NCI-H524 (cell line): ENCODE measurements around the gene ANKDD1B.

Source experiments
- DNase-seq, 2 experiments: peaks; one replicate each; lab custom pipeline; 2025; lab: John Stamatoyannopoulos, UW

The ANKDD1B gene

DNA sequence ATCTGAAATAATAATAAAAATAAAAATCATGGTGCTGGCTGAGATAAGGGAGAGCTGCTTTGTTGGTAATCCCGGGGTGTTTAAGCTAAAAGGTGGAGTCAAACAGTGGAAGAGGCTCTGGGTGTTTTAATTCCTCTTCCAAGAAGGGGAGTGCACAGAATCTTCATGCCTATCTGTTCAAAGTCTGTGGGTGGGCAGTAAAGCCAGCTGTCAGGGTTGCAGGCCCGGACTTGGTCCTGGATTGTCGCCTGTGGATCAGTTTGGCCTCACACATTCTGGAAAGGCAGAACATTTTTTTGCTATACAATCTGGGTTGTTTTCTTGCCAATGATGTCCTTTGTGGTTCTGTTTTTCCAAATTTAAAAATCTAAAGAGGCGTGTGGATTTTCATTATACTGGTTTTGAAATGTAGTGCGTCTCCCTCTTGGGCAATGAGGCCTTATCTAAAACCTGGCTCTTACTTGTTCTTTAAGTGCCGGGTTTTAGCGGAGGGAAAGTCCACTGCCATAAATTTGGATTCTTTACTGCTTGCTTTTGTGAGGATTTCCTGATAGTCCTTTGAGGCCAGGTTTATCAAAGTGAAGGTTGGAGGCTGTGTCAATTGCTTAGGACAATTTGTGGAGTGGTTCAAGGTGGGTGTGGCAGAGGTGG, 5.8 kb downstream of the ANKDD1B start:
- DNase-seq: peak in 1 of 2 experiments; percentile 4

DNA sequence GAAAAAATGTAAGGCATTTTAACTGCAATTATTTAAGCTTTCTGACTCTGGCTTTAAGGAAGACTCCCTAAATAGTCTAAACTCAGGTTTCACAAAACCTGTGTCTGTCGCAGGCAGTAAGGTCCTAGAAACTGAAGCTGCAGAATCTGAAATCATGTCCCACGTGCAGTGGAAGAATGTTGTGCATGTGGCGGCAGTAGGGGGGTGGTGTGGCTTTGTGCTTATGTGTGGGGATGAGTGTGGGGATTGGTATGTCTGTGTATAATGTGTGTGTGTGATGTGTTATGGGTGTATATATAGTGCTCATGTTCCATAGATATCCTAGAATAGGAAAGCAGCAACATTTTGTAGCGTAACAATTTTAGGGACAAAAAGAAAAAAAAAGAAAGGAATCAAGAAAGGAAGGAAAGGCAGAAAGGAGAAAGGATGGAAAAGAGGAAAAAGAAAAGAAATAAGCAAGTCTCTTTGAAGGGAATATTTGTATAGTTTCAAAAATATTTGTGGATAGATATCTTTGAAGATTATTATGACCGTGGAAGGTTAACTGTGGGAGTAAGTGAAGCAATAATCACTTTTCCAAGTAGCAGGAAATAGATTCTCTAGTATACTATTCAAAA, 6.6 kb downstream of the ANKDD1B start:
- no peak for DNase-seq

DNA sequence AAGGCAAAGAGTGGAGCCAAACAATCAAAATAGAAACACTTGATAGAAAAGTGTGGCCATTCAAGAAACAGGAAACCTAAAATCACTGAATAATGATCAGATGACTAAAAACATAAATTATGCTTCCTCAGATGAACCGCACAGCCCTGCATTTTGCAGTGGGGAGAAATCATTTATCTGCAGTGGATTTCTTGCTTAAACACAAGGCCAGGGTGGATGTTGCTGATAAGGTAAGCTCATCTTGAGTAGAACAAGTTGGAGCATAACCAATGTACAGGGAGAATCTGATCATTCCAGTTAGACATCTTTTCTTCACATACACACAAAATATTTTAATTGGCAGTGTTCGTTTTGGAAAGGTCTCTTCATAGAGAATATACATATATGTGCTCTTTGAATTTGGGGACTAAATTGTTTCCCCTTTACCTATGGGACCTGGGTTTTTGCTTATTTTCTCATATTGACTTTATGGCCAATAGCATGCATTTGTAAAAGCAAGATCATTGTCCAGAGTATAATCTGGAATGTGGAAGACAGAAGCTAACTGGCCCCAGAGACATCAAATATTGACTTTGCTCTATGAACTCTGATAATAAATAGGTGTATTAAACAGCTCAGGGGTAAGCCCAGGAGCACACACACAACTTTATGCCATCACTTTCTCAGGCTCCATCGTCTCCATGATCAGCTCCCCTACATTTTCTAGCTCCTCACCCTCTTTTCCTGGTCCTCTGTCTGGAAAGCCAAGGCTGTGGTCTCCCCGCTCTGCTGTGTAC, 9.1 kb downstream of the ANKDD1B start:
- no peak for DNase-seq

DNA sequence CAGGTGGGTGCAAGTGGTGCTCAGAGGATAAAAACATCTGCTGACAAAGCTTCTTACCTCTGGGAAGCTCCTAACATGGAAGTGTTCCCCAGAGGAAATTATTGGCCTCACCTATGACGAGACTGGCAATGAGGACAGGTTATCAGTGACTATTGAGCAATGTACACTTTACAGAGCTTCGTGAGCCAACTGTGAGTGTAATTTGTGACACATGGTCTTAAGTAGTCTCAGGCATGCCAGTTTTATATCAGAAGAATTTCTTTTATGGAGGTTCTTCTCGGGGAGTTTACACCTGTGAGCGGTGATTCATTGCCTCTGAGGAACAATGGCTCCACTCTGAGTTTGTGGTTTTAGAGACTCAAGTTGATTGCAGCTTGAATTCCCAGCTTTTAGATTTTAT, 11.3 kb downstream of the ANKDD1B start:
- no peak for DNase-seq

DNA sequence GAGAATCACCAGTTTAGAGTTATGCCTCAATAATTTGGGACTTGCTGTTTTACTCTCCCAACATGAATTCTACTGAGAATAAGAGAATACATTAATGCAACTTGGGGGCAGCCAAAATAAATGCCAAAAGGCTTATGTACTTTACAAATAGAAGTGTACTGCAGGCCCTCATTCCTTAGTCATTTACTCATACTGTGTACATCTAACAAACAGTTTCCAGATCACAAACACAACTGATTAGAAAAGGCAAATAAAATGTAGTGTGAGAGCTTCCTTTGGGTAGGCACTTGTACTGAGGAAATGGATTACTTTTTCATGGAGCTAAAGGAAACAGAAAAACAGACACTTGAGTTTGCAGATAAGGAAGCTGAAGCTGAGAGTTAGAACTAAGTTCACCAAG, 12.6 kb downstream of the ANKDD1B start:
- no peak for DNase-seq

DNA sequence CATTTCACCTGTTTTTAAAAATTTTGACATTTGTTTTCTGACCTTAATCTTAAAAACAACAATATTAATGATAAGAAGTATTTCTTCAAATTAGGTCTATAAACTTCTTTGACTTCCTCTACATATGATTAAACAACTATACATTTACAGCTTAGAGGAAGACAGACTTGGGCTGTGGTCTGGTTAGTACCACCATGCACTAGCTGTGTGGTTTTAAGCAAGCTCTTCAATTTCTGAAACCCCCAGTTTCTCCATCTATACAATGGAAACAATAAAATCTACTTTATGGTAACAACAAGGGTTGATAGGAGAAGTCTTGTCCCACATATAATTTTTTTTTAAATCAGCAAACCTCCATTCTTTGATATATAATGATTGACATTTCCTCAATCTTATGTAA, 15.7 kb downstream of the ANKDD1B start:
- DNase-seq: no peak

DNA sequence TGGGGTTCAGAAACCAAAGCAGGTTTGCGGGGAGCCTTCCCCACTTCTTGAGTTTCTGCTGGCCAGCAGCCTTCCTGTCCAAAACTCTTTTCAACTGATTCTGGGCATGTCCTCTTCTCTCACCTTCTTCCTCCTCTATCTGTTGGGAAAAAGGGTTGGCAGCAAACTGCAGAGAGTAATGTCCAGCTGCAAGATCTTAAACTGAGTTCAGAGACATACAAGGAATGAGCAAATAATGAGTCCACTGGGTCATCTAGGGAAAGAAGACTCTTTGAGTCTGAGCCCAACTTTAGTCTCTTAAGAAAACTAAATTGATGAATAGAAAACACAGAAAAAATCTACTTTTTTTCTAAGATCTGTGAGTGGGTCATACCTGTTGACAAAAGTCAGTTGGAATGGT, 16.5 kb downstream of the ANKDD1B start:
- DNase-seq: no peak

DNA sequence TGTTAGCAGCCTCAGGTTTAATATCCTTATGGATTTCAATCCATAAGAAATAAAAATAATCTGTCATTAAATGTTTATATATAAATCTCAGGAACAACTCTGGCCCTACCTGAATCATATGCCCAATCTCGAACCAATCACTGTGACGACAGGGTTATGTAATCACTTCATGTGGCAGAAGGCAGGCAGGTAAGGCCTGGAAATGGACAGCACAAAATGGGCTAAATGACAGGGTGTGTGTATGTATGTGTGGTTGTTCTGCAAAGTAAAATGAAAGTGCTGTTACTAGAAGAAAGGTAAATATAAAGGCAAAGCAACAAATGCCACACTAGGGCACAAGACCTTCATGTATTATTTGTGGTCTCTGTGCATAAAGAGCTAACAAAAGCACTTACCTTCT, 19.6 kb downstream of the ANKDD1B start:
- no peak for DNase-seq

DNA sequence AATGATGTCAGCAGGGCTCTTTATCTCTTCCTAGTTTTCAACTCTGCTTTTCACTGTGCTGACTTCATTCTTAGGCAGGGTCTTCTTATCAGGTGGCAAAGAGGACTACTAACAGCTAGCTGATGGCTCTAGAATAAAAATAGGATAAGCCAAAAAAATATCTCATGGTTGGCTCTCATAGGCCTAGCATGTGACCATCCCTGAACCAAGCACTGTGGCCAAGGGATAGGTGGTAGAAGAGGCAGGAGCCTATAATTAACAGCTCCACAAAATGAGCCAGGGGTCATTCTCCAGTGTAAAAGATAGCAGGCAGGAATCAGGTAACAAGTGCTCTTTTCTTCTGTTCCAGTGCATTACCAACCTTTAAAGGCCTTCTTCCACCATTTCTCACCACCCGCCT, 21.1 kb downstream of the ANKDD1B start:
- no peak for DNase-seq

DNA sequence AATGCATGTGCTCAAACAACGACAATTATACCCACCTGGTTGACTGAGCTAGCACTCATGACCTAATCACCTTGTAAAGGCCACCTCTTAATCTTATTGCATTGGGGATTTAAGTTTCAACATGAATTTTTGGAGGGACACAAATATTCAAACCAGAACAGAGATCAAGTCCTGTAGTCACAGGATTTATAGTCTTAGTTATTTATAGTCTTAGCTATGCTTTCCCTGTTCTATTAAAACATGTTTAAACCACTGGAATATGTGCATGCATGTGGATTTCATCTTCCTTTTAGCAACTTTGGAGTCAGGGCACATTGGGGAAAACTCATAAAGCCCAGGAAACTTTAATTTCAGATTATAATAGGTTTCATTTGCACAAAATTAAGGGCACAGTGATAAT, 26.7 kb downstream of the ANKDD1B start:
- DNase-seq: no peak

DNA sequence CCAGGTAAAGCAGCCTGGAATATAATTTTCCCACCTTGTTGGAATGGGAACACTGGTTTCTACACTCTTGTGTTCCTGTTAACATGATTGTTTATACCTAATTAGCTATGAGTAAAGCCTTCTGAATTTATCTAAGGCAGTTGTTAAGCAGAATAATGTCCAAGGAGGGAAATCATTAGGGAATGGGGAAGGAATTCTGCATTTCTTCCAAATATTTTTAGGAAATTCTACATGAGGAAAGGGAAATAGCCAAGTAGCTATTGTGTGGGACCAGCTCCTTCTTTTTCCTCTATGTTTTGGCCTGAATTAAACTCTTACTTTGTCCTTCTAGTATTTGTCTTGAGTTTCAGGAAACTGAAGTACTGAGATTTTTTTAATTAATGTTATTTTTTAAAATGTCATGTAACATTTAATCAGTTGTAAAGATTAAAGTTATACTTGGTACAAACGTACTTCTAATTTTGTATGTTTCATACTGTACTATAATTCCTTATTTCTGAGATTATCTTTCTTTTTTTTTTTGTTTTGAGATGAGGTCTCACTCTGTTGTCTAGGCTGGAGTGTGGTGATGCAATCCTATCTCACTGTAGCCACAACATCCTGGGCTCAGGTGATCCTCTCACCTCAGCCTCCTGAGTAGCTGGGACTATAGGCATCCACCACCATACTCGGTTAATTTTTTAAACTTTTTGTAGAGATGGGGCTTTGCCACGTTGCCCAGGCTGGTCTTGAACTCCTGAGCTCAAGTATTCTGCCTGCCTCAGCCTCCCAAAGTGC, 28.5 kb downstream of the ANKDD1B start:
- no peak for DNase-seq

DNA sequence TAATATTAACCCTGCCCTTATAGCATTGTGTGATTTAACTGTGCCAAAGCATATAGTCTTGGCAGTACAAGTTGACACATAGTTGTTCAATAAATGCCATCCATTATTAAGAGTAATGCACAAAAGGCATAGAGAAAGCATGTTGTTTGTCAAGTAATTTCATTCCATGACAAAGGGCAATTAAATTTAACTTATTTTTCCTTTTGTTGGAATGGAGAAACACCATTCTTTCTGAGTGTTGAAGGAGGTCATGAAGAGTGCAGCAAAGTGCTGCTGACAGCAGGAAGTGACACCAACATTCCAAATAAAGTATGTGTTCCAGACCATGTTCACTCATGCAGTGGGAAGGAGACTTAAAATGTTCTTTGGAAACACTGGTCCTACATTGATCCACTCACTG, 29.1 kb downstream of the ANKDD1B start:
- no peak for DNase-seq

DNA sequence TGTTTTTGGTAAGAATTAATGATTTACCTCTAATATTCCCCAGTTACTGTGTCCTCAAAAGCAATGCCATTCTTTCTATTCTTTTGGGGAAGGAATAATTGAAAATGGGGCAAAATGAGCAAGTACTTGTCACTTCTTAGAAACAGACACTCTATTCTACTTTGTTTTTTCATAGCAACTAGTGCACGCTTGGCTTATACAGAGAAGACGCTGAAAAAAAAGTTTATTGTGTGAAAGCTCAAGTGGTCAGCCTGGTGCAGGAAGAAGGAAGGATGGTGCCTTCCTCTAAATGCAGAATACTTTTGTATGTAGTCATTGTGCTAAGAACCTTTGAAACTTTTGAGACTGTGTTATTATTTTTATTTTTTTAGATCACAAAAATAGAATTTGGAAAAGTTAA, 29.6 kb downstream of the ANKDD1B start:
- DNase-seq: no peak

DNA sequence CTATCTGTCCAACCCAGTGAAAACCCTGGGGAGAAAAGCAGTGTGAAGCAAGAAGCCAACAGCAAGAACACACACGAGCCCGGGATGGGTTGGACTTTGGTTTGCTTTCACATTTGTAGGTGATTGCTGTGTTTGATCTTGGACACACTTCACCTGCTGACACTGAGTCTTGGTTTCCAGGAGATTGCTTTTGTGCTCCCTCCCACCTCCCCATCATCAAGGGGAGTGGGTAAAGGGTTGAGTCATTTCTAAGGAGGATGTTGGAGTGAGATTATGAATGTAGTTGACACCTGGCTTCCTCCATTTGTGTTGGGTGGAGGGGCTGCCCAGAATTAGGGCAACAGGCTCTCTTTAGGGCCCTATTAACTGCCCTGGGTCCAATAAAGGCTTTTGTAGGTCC, 37.5 kb downstream of the ANKDD1B start:
- no peak for DNase-seq

DNA sequence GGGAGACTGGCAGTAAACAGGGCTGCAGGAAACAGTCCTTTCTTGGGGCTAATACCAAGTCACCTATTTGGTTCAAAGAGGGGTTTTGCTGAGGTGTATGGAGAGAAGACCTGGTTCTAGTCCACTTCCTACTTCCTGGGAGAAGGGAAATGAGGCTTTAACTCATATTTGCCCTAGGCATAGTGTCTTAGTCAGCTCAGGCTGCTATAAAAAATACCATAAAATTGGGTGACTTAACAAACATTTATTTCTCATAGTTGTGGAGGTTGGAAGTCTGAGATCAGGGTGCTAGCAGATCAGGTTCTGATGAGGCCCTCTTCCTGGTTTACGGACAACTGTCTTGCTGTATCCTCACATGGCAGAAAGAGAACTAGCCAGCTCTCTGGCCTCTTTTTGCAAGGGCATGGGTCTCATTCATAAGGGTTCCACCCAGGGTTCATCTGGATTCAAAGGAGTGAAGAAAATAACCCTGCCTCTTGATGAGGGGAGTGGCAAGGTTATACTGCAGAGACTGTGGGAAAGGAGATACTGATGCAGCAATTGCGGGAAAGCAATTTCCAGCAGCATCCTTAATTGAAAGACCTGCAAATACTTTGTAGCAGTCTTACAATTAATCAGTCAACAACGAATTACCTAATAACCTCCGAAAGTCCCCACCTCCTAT, 40.5 kb downstream of the ANKDD1B start:
- DNase-seq: no peak

DNA sequence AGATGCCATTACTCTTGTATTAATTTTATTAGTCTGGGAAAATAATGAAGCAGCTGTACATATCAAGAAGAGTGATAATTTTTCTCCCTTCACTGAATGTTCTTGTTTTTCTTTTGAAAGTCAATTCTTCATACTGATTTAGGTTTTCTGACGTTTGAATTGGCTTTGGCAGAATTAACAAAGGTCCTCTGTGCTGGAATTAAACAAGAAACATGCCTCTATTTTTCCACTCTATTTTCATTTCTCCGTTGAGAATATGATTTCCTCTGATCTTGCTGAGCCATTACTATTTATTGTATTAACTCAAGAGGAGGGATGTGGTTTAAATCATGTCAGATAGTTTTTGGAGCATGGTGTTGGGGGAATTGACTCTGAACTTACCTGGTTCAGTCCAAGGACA, 42.3 kb downstream of the ANKDD1B start:
- DNase-seq: no peak

DNA sequence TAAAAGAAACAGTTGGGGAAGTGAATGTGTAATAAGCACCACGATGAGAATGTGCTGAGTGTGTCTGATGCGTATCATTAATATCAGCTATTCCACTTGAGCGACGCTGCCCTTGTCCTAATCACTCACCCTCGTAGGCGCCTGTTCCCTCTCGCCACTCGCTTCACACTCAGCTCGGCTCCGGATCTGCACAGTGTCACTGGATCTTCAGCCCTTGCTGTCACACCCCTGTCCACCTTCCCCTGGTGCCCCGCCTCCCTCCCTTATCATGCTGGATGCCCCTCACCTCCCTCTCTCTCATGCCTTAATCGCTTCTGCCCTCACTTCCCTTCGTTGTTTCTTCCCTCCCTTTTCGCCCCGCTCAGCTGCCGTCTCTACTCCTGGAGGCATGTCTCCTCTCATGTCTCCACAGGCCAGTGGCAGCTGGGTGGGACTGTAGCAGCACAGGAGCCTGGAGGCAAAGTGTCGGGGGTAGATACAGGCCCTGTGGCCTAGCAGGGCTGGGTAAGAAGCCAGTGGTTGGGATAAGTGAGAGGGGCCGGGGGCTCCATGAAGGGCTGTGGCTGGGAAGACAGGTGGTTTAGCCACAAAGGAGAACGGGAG, 43.5 kb downstream of the ANKDD1B start:
- no peak for DNase-seq

DNA sequence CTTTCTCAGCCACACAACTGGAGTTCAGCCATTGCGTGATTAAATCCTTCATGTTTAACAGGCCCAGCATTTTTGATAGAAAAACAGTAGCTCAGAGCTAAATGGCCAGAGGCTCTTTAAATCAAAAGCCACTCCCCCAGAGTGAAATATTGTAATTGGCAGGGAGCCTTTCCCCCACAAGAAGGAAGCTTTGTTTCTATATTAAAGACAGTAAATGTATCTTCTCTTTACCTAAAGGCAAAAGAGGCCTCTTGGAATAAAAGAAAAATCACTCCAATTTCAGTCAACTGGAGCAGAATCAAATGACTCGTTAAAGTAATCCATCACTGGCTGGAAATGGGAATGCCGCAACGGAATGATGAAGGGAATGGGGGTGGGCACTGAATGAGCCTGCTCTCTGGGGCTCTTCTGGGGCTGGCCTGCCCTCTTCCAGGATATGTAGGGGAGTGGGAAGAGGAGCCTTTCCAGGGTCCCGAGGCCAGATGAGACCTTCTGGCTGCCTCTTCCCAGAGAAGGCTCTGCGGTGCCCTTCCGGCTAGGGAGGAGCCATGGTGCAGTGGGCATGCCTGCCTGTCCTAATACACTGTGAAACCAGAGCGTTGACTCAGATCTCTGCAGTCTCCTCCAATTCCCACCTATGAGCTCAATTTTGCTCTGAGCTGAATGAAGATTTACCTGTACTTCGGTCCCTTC, 45.2 kb downstream of the ANKDD1B start:
- no peak for DNase-seq

DNA sequence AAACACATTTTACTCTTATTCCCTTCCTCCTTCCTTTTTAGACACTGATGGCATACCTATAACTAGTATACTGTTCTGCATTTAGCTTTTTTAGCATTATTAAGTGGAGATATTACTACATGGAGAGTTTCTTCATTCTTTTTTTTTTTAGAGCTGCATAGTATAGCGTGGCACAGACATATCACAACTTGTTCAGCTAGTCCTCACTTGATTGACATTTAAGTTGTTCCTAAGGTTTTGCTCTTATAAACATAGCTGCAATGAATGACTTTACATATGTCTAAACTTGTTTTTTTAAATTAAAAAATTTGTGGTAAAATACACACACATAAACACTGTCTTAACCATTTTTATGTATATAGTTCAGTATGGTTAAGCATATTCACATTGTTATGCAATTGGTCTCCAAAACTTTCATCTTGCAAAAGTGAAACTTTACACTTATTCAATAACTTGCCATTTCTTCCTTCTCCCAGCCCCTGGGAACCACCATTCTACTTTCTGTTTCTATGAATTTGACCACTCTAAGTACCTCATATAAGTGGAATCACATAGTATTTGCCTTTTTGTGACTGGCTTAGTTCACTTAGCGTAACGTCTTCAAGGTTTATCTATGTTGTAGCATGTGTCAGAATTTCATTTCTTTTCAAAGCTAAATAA, 48.7 kb downstream of the ANKDD1B start:
- no peak for DNase-seq

DNA sequence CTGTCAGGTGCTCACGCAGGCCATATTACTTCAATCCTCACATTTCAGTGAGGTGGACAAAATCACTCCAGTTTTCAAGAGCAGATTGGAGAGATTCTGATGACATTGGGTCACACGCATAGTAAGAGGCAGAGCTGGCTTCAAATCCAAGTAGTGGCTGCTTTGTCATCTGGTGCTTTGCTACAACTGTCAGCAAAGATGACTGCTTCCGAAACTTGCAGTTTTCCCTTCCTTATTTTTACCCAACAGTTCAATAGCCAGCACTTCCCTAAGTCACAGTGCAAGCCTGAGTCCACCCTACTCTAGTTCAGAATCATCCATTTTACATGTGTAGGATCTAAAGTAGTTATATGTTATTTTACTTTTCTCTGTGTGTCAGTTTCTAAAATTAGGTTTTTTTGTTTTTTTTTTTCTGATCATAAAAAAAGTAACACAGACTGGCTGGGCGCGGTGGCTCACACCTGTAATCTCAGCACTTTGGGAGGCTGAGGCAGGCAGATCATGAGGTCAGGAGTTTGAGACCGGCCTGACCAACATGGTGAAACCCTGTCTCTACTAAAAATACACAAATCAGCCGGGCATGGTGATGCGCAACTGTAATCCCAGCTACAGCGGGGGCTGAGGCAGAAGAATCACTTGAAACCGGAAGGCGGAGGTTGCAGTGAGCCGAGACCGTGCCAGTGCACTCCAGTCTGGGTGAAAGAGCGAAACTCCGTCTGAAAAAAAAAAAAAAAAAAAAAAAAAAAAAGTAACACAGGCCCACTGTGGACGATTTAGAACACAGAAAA, 49.6 kb downstream of the ANKDD1B start:
- no peak for DNase-seq
